NCI-H1105 (cell line): ENCODE results near the gene PLCG2.

ENCODE experiments used
- DNase-seq: peaks from one replicate; lab custom pipeline; 2025; lab: John Stamatoyannopoulos, UW

PLCG2 gene

GRCh38 chr16:81816351-81816750 is 37.3 kb downstream of the PLCG2 start:
- no peak for DNase-seq

GRCh38 chr16:81816793-81817210 is 37.7 kb downstream of the PLCG2 start:
- no peak for DNase-seq

- no peak for DNase-seq
Measured at GRCh38 chr16:81817296-81817695, 38.2 kb downstream of the PLCG2 start.

- DNase-seq, result no peak
Measured at GRCh38 chr16:81817789-81818567, 38.9 kb downstream of the PLCG2 start.

- DNase-seq, result no peak
Measured at GRCh38 chr16:81818568-81818896, 39.4 kb downstream of the PLCG2 start.

GRCh38 chr16:81818905-81819304 is 39.8 kb downstream of the PLCG2 start:
- DNase-seq, result no peak

- DNase-seq, result no peak
Measured at GRCh38 chr16:81821436-81822128, 42.5 kb downstream of the PLCG2 start.

- DNase-seq, result no peak
Measured at GRCh38 chr16:81823111-81823510, 44.0 kb downstream of the PLCG2 start.

GRCh38 chr16:81823734-81824133 is 44.6 kb downstream of the PLCG2 start:
- no peak for DNase-seq

GRCh38 chr16:81826523-81826922 is 47.4 kb downstream of the PLCG2 start:
- DNase-seq, result no peak

- no peak for DNase-seq
Measured at GRCh38 chr16:81830845-81831540, 51.9 kb downstream of the PLCG2 start.

GRCh38 chr16:81831722-81832126 is 52.6 kb downstream of the PLCG2 start:
- DNase-seq, result no peak

- no peak for DNase-seq
Measured at GRCh38 chr16:81832801-81833547, 53.9 kb downstream of the PLCG2 start.

- DNase-seq, result no peak
Measured at GRCh38 chr16:81833751-81834150, 54.7 kb downstream of the PLCG2 start.

- no peak for DNase-seq
Measured at GRCh38 chr16:81834868-81835267, 55.8 kb downstream of the PLCG2 start.

GRCh38 chr16:81836279-81837054 is 57.4 kb downstream of the PLCG2 start:
- no peak for DNase-seq

- DNase-seq, result no peak
Measured at GRCh38 chr16:81837312-81837751, 58.2 kb downstream of the PLCG2 start.

GRCh38 chr16:81838794-81839193 is 59.7 kb downstream of the PLCG2 start:
- DNase-seq, result no peak

GRCh38 chr16:81841722-81842121 is 62.6 kb downstream of the PLCG2 start:
- no peak for DNase-seq

- DNase-seq, result no peak
Measured at GRCh38 chr16:81842564-81843242, 63.6 kb downstream of the PLCG2 start.

GRCh38 chr16:81843243-81843582 is 64.1 kb downstream of the PLCG2 start:
- no peak for DNase-seq
